Upper lobe of right lung (tissue), 1 donor: ENCODE measurements around the gene ECEL1. TPM values are rescaled to one million over a fixed set of nuclear protein-coding genes. Genes with fewer than 3 reads are reported as not detected.
"Not testable (repeated sequence)": the region's sequence is repeated elsewhere in the genome, so short reads cannot be mapped to it uniquely, and the experiment has no call there.

Experiments
- ATAC-seq: fragments of 200-7000 bp; cut with Tn5 transposase; one replicate; pipeline ENCODE4 v1.9.1; 2020; ENCODE audit warnings: mild to moderate bottlenecking, moderate library complexity
- DNase-seq: peaks from one replicate; pipeline ENCODE4 v3.0.0-alpha.2; 2020
- H3K27ac ChIP-seq: fragments of 200-600 bp; one replicate; pipeline ENCODE4 v1.8.0; 2022
- H3K27me3 ChIP-seq: fragments of 200-600 bp; one replicate; pipeline ENCODE4 v1.8.0; 2022; ENCODE audit warnings: mild to moderate bottlenecking
- H3K36me3 ChIP-seq: fragments of 200-600 bp; one replicate; pipeline ENCODE4 v1.8.0; 2022
- H3K4me1 ChIP-seq: fragments of 200-600 bp; one replicate; pipeline ENCODE4 v1.8.0; 2022
- H3K4me3 ChIP-seq: fragments of 200-600 bp; one replicate; pipeline ENCODE4 v1.8.0; 2022; ENCODE audit warnings: mild to moderate bottlenecking
- H3K9me3 ChIP-seq: fragments of 200-600 bp; one replicate; pipeline ENCODE4 v1.8.0; 2022
- intact Hi-C: fragments of 100-400 bp; cut with DNase I; formaldehyde crosslinking; loops from one replicate; pipeline ENCODE4 v1.11.0; 2022
- total RNA-seq: library from RNA; stranded (reverse); fragmentation: NEBNext Ultra II Directional; extraction: Animal tissue kit (Norgen Biotek cat#: 25700); gene quantifications from one replicate; pipeline ENCODE4 v1.2.1, GENCODE V29; 2021
- TF ChIP-seq, protein P1 (sequence below): fragments of 200-600 bp; IDR thresholded peaks from one replicate; pipeline ENCODE4 v1.8.0; 2022; ENCODE audit warnings: antibody characterized with exemption
- donor health status: DM: no; HTN: yes; CAD: no; lungs with severe emphysema.

ECEL1 gene
- total RNA-seq, 1 donor from 2014 or later, result not detected

DNA sequence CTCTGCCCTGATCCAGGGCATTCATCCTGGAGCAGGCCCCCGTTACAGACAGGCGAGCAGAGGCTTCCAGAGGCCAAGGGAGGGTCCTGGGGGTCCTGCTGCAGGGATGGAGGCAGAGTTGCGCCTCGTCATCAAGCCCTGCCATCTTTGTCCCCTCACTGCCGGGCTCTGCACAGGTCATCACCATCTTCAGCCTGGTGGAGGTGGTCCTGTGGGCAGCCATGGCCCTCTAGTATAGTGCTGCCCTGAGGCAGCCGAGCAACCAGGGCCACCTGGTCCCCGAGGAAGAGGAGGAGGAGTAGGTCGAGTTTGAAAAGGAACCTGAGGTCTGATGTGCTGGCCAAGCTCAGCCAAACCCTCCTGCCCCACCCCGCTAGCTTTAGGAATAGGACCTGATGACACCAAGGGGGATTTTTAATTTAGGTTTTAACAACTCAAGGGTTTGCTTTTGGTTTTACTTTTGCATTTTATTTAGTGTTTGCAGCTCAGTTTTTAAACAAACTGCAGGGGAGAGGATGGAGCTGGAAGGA, 40.5 kb downstream of the ECEL1 start:
- Histone ChIP-seq H3K4me3 (no peak overlapping the region), H3K4me1 (no peaks in the 10 kb centered on the region), H3K36me3 (no peaks in the 10 kb centered on the region), H3K27me3 (no peaks in the 10 kb centered on the region), H3K9me3 (no peaks in the 10 kb centered on the region), H3K27ac (no peak overlapping the region)
- TF ChIP-seq, protein P1, sequence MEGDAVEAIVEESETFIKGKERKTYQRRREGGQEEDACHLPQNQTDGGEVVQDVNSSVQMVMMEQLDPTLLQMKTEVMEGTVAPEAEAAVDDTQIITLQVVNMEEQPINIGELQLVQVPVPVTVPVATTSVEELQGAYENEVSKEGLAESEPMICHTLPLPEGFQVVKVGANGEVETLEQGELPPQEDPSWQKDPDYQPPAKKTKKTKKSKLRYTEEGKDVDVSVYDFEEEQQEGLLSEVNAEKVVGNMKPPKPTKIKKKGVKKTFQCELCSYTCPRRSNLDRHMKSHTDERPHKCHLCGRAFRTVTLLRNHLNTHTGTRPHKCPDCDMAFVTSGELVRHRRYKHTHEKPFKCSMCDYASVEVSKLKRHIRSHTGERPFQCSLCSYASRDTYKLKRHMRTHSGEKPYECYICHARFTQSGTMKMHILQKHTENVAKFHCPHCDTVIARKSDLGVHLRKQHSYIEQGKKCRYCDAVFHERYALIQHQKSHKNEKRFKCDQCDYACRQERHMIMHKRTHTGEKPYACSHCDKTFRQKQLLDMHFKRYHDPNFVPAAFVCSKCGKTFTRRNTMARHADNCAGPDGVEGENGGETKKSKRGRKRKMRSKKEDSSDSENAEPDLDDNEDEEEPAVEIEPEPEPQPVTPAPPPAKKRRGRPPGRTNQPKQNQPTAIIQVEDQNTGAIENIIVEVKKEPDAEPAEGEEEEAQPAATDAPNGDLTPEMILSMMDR, result no peak
- ATAC-seq, result no peak
- DNase-seq, result no peak
- intact Hi-C loops, result no loop called here

DNA sequence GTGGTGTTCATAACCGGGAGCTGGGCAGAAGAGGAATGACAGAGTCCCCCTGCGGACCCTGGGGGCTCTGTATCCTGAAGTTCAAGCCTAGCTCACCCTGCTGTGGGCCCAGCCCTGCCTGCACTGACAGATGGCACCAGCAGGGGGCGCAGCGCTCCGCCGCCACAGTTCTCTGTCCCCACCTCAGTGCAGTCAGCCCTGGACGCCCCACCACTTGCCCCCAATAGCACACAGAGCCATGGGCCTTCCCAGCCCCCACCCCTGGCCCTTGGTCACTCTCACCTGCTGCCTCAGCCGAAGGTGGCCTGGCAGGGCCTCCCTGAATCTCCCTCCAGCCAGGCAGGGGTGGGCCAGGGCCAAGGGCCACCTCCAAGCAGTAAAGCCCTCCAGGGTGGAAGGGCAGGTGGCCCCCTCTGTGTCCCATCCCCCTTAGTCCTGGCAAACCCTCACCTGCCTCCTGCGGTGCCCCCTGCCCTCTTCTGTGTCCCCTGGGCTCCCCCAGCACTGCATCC, 41.3 kb downstream of the ECEL1 start:
- H3K27ac ChIP-seq, H3K4me3 ChIP-seq, H3K9me3 ChIP-seq, H3K36me3 ChIP-seq, H3K27me3 ChIP-seq, intact Hi-C loops, H3K4me1 ChIP-seq: not testable (repeated sequence)
- ATAC-seq, result peak; percentile 51
- TF ChIP-seq, protein P1, result peak; percentile 32
- peak; percentile 63 for DNase-seq

DNA sequence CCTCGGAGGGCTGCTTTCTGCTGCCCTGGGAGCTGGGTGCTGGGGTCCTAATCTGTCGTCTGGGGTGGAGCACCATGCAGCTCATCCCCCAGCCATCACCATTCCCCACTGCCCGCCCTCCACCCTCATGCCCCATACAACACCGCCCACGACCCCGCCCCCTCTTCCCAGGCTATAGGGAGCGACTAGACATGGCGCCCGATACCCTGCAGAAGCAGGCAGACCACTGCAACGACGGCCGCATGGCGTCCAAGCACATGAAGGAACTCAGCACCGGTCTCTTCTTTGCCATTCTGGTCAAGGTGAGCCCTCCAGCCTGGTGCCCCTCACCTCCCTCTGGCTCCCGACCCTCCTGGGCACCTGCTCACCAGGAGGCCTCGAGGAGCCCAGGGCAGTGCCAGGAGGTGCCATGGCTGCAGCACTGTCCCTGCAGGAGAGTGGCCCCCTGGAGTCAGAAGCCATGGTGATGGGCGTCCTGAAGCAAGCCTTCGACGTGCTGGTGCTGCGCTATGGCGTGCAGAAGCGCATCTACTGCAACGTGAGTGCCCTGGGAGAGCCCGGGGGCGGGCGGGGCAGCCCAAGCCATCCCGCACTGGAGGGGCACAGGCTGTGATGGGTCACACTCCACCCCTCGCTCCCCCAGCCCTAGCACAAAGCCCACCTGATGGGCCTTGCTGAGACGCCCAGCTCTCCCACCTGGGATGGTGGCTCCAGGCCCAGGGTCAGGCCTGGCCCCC, 42.3 kb downstream of the ECEL1 start:
- ATAC-seq, H3K4me1 ChIP-seq, H3K36me3 ChIP-seq, H3K4me3 ChIP-seq, H3K9me3 ChIP-seq, intact Hi-C loops, H3K27ac ChIP-seq, H3K27me3 ChIP-seq: not testable (repeated sequence)
- DNase-seq, result peak; percentile 60

DNA sequence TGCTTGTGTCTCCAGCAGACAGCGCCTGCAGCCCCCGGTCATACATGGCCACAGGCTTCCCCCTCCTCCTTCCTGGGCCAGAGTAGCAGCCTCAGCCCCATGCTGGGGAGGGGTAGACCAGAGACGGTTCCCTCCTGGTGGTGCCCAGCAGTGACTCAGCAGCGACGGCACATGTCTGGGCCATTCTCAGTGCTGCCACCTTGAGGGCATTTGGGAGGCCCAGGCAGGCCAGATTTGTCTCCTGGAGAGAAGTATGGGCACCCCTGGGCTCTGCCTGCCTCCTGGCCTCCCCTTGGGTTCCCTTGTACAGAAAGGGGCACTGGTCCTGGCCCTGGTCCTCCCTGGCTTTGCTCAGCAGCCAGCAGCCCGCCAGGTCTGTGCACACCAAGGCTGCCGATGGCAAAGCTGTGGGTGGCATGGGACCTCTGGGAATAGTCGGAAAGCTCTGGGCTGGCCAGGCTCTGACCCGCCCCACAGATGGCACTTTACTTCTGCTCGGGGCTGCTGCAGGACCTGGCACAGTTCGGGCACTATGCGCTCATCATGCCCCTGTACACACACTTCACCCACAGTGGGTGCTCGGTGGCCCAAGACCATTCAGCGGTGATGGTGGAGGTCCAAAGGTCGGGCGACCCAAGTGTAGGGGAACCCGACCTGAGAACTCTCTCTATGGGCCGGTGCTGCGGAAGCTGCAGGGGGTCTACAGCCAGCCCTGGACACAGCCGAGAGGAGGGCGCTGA, 43.1 kb downstream of the ECEL1 start:
- ATAC-seq (peak; percentile 45), DNase-seq (peak; percentile 72)
- Histone ChIP-seq H3K27me3 (no peaks in the 10 kb centered on the region), H3K9me3 (no peaks in the 10 kb centered on the region), H3K36me3 (no peaks in the 10 kb centered on the region), H3K4me1 (no peaks in the 10 kb centered on the region), H3K27ac (no peak overlapping the region), H3K4me3 (no peak overlapping the region)
- intact Hi-C loops, result no loop called here
- TF ChIP-seq, protein P1, result peak; percentile 61

DNA sequence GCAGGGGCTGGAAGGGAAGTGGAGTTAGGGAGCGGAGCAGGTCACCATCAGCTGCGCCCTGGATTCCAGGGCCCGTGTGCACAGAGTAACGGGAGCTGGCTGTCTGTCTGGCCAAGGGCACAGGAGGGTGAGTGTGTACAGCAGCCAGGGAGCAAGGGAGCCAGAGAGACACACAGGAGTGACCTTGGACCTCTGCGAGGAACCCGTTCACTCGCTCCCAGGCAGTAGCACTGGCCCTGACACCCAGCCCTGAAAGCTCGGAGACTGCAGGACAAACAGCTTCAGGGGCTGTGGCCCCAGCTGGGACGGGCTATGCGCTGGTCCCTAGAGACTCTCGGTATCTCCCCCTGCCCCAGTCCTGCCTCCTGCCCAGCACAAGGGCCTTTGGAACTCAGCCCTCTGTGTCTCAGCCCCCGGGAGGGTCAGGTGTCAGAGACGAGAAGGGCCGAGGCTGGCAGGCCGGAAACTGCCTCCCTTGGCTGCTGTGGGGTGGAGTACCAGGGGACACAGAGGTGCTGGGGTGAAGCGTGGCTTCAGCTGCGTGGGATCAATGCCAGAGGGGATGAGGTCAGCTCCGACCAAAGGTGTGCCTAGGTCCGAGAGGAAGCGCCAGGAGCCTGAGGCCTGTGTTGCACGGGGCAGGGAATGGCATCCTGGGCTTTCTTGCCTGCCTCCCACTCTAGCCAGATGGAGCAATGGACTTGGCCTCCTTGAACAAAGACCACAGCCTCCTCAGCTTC, 43.8 kb downstream of the ECEL1 start:
- H3K9me3 ChIP-seq, H3K27me3 ChIP-seq, H3K4me1 ChIP-seq, H3K27ac ChIP-seq, H3K4me3 ChIP-seq, ATAC-seq, intact Hi-C loops, H3K36me3 ChIP-seq: not testable (repeated sequence)
- DNase-seq, result peak; percentile 57

DNA sequence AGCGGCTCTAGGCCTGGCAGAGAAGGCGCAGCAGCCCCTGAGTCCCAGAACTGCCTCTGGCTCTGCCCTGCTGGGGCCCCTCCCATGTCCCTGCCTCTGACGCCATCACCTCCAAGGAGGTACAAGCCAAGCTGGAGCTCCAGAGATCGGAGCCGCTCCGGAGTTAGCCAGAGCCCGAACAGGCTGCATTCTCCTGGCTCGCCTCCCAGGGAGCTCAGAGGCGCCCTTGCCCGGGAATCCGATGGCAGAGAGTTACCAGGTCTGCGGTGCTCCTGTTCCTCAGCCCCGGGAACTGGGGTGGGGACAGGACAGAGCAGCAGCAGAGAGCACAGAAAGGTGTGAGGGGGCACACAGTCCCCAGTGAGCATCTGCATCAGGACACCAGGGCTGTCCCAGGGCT, 44.6 kb downstream of the ECEL1 start:
- intact Hi-C loops, H3K27ac ChIP-seq, H3K36me3 ChIP-seq, H3K4me1 ChIP-seq, H3K27me3 ChIP-seq, H3K9me3 ChIP-seq, ATAC-seq, H3K4me3 ChIP-seq: not testable (repeated sequence)
- peak; percentile 23 for DNase-seq

DNA sequence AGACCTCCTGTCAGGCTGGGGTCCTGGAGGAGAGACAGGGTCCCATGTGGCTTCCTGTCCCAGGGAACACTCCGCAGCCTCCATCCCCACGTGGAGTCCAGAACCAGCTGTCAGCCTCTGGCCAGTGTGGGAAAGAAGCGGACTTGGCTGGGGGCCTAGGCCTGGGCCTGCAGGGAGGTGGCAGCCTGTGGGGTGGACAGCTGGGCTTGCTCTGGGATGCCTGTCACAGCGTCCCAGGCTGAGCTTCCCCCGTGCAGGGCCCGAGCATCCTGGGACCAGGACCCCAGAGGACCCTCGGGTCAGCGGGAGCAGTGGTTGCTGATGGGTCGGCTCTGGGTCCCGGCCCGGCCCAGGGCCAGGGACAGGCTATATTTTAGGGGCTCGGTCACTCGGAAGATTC, 45.2 kb downstream of the ECEL1 start:
- H3K4me1 ChIP-seq, H3K4me3 ChIP-seq, ATAC-seq, H3K27ac ChIP-seq, H3K27me3 ChIP-seq, H3K9me3 ChIP-seq, intact Hi-C loops, H3K36me3 ChIP-seq: not testable (repeated sequence)
- DNase-seq, result peak; percentile 41

DNA sequence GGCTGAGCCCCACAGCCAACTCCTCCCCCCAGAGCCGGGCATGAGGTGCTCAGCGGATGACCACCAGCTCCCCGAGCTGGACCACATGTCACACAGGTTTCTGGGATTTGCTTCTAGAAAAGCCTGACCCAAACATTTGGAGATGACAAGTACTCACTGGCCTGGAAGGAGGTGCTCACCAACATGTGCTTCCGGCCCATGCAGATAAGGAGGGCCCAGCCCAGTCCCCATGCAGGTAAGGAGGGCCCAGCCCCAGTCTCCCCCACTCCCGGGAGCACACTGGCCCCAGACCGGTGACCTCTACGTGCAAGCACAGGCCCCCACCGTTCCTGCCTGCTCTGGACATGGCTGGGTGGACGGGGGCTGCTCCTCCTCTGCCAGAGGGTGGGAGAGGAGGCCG, 45.7 kb downstream of the ECEL1 start:
- H3K27me3 ChIP-seq, H3K4me1 ChIP-seq, H3K9me3 ChIP-seq, intact Hi-C loops, H3K27ac ChIP-seq, ATAC-seq, H3K4me3 ChIP-seq, H3K36me3 ChIP-seq: not testable (repeated sequence)
- peak; percentile 33 for DNase-seq
